Heart right ventricle (tissue), 16 donors: ENCODE data around the gene MLIP. TPM values are rescaled to one million over a fixed set of nuclear protein-coding genes. Genes with fewer than 3 reads are reported as not detected.

ENCODE experiments used
- ATAC-seq, 8 donors: fragments of 200-7000 bp; cut with Tn5 transposase; one replicate each; pipeline ENCODE4 v1.9.1; 2020; ENCODE audit warnings: mild to moderate bottlenecking in 8 of 8, moderate library complexity in 8 of 8, moderate number of reproducible peaks in 1 of 8
- DNase-seq, 2 donors: peaks; one replicate each; pipeline ENCODE4 v3.0.0-alpha.2; 2020
- H3K27ac ChIP-seq, 10 donors: fragments of 200-600 bp; sonication (generic) in 2 of 10; one replicate each; pipeline versions ENCODE4 v1.5.0 to v1.8.0; 2020 to 2022; ENCODE audit warnings: mild to moderate bottlenecking in 3 of 10
- H3K27me3 ChIP-seq, 7 donors: fragments of 200-600 bp; one replicate each; pipeline ENCODE4 v1.8.0; 2021 to 2022; ENCODE audit warnings: mild to moderate bottlenecking in 2 of 7
- H3K36me3 ChIP-seq, 9 donors: fragments of 200-600 bp; sonication (generic) in 1 of 9; one replicate each; pipeline versions ENCODE4 v1.5.0 to v1.8.0; 2020 to 2022; ENCODE audit warnings: mild to moderate bottlenecking in 2 of 9
- H3K4me1 ChIP-seq, 9 donors: fragments of 200-600 bp; sonication (generic) in 1 of 9; one replicate each; pipeline versions ENCODE4 v1.5.0 to v1.8.0; 2020 to 2022; ENCODE audit warnings: mild to moderate bottlenecking in 4 of 9
- H3K4me3 ChIP-seq, 10 donors: fragments of 200-600 bp; sonication (generic) in 2 of 10; one replicate each; pipeline versions ENCODE4 v1.5.0 to v1.8.0; 2020 to 2022; ENCODE audit warnings: mild to moderate bottlenecking in 7 of 10, moderate library complexity in 2 of 10
- H3K9me3 ChIP-seq, 11 donors: fragments of 200-600 bp in 10 of 11; sonication (generic) in 2 of 11; one replicate each; pipeline versions ENCODE4 v1.5.0 to v1.8.0; 2013 to 2022; ENCODE audit warnings: mild to moderate bottlenecking in 2 of 11, control low read depth in 1 of 11, moderate library complexity in 1 of 11
- CTCF ChIP-seq, 9 donors: fragments of 200-600 bp; sonication (generic) in 2 of 9; IDR thresholded peaks; one replicate each; pipeline versions ENCODE4 v1.5.0 to v1.8.0; 2021 to 2022; ENCODE audit warnings: antibody characterized with exemption in 9 of 9, mild to moderate bottlenecking in 5 of 9, moderate library complexity in 1 of 9
- WGBS, 2 donors: extraction: QIAGEN DNeasy Blood & Tissue Kit; methylation state at CpG; one replicate each; pipeline ENCODE4 v1.1.7; 2013; ENCODE audit warnings: inconsistent platforms in 1 of 2; 5-methylcytosine and 5-hydroxymethylcytosine counted together
- intact Hi-C, 10 donors: fragments of 100-400 bp; cut with DNase I; formaldehyde crosslinking; loops; one replicate each; pipeline versions ENCODE4 v1.11.1 to v1.14.2; 2022
- polyA plus RNA-seq, 2 donors: library from polyadenylated mRNA; stranded (reverse); fragments of 200-250 nt; gene quantifications; one replicate each; pipeline ENCODE4 v1.2.3, GENCODE V29; 2013
- total RNA-seq, 10 donors: library from RNA; stranded (reverse); fragmentation: NEBNext Ultra II Directional in 3 of 10; extraction: Animal tissue kit (Norgen Biotek cat#: 25700) in 3 of 10; gene quantifications; one replicate each; pipeline versions ENCODE4 v1.2.1 to v1.2.4, GENCODE V29; 2021 to 2023
- donor health status: Arrhythmogenic right ventricular cardiomyopathy.
- donor health status: ischemic (EF 13 %, LVEDD 7.1; RV severe dilation, severe dysfunction).
- donor health status: healthy with polysubstance abuse.
- donor health status: DM: no; HTN: yes; CAD: no.
- donor health status: DM: no; HTN: no; CAD: no.
- donor health status: ischemic (EF 25% LVEDD 6.9; RV normal size, moderate dysfunction).
- donor health status: ischemic (EF 25% LVEDD 5.7; RV mildly dilated, moderate dysfunction).
- donor health status: healthy.
- donor health status: DM: yes; HTN: yes; CAD: no.
- donor health status: Ischemic cardiomyopathy.
- donor health status: ischemic (EF 35%, LVEDD 5.7; RV mildly dilated, moderate dysfunction).
- donor health status: nonischemic (EF 11% LVEDD 7.7; RV severe dilation, severe dysfunction).
- donor health status: DM: yes; HTN: yes; CAD: no.
- donor health status: PGD.
- donor health status: ischemic (EF 29% LVEDD 5.4; RV normal size, mild dysfunction).
- donor health status: nonischemic (EF 23%, LVEDD 6.1; RV moderate dilation, normal function).

MLIP gene
- total and polyA plus RNA-seq, 12 donors: 102 to 486 (median 394) TPM

DNA sequence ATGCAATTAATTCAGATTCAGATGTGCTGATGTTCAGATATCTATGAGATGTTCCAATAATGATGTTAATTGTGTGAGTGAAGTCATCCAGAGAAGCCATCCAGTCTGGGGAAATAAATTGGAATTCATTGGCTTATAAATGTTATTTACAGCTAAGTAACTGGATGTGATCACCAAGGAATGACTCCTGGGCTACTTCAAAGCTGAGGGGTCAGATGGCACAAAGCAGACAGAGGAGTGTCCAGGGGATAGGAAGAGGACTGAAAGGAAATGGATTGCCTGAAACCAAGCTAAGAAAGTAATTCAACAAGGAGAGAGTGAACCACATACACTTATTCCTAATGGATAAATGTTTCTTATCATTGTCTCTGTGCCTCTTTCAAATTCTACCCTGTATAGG lies 4.5 kb upstream of the MLIP start:
- H3K27ac ChIP-seq: peak overlapping the region in 3 of 10 donors; percentile 32 to 41 (median 34)
- no peaks in the 10 kb centered on the region for H3K27me3 ChIP-seq
- no peaks in the 10 kb centered on the region for H3K36me3 ChIP-seq
- intact Hi-C loops: no loop called here
- H3K9me3 ChIP-seq: no peaks in the 10 kb centered on the region
- ATAC-seq (no peak), DNase-seq (no peak)
- peaks cover 2 to 78% (median 39%) of the 10 kb centered on the region in 9 donors for H3K4me1 ChIP-seq
- no peak for TF ChIP-seq CTCF (IDR thresholded peaks at IDR 0.05)
- H3K4me3 ChIP-seq: no peak overlapping the region

GRCh38 chr6:54107470-54108090 lies 3.7 kb upstream of the MLIP start:
- 34 to 42% methylated on average over 8 of the region's 8 CpGs for WGBS, 2 donors
- no peak for TF ChIP-seq CTCF (IDR thresholded peaks at IDR 0.05)
- ATAC-seq (peak in 5 of 8 donors; percentile 35 to 74 (median 52)), DNase-seq (no peak)
- Histone ChIP-seq H3K27ac (peak overlapping the region in 5 of 10 donors; percentile 26 to 45 (median 34)), H3K9me3 (no peaks in the 10 kb centered on the region), H3K4me3 (no peak overlapping the region), H3K27me3 (no peaks in the 10 kb centered on the region), H3K36me3 (no peaks in the 10 kb centered on the region), H3K4me1 (peaks cover 6 to 78% (median 45%) of the 10 kb centered on the region in 9 donors)
- intact Hi-C loops: no loop called here

DNA sequence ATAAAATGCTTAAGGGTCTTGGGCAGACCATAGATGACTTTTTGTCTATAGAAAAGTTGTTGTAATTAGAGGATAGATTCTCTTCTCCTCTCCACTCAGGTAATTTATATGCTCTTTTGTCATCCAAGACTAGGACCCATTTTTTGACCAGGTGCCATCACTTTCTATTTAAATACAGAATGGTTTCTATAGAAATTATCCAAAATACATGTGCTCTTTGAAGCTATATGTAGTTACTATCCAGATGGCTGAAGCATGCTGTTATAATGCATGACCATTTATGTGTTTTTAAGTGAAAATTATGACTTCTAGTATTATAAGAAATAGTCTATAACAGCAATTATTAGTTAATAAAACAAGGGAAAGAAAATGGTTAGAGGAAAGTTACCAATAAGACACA lies 3.0 kb upstream of the MLIP start:
- H3K27ac ChIP-seq: peak overlapping the region in 2 of 10 donors; percentile 41 to 45
- DNase-seq: no peak
- intact Hi-C loops: no loop called here
- ATAC-seq: no peak
- no peak for TF ChIP-seq CTCF (IDR thresholded peaks at IDR 0.05)
- no peaks in the 10 kb centered on the region for H3K27me3 ChIP-seq
- H3K4me1 ChIP-seq: peaks cover 6 to 77% (median 49%) of the 10 kb centered on the region in 9 donors
- H3K36me3 ChIP-seq: no peaks in the 10 kb centered on the region
- no peaks in the 10 kb centered on the region for H3K9me3 ChIP-seq
- no peak overlapping the region for H3K4me3 ChIP-seq

- TF ChIP-seq CTCF (IDR thresholded peaks at IDR 0.05): no peak
- H3K36me3 ChIP-seq: no peaks in the 10 kb centered on the region
- no peak overlapping the region for H3K4me3 ChIP-seq
- ATAC-seq: no peak
- H3K27ac ChIP-seq: no peak overlapping the region
- intact Hi-C loops: no loop called here
- no peak for DNase-seq
- peaks cover 6 to 77% (median 54%) of the 10 kb centered on the region in 9 donors for H3K4me1 ChIP-seq
- 81 to 86% methylated on average over 3 of the region's 3 CpGs for WGBS, 2 donors
- no peaks in the 10 kb centered on the region for H3K9me3 ChIP-seq
- H3K27me3 ChIP-seq: no peaks in the 10 kb centered on the region
Observed at GRCh38 chr6:54109586-54109985, 1.7 kb upstream of the MLIP start.
